NB4 (cell line): ENCODE measurements around the gene RPRD2.

Experiments used
- CTCF ChIP-seq: IDR thresholded peaks from one replicate; pipeline ENCODE4 v1.5.1; 2012; ENCODE audit warnings: low read depth, low read length
- MAX ChIP-seq: IDR thresholded peaks from 2 replicates; pipeline ENCODE4 v1.6.1; 2011; ENCODE audit warnings: low read depth, low read length
- POLR2A ChIP-seq: IDR thresholded peaks from 2 replicates; pipeline ENCODE4 v1.6.1; 2011; ENCODE audit warnings: mild to moderate bottlenecking; ENCODE audit not compliant: insufficient read length; ENCODE audit errors: extremely low read depth

GRCh38 chr1:150484431-150484830 lies 120.5 kb downstream of the RPRD2 start:
- no peak for TF ChIP-seq CTCF
- no peak for TF ChIP-seq POLR2A
- TF ChIP-seq MAX: no peak
